NB4 (cell line): ENCODE results near the gene PRR29.

Source experiments
- POLR2A ChIP-seq: IDR thresholded peaks from 2 replicates; pipeline ENCODE4 v1.6.1; 2011; ENCODE audit warnings: mild to moderate bottlenecking; ENCODE audit not compliant: insufficient read length; ENCODE audit errors: extremely low read depth
- TF ChIP-seq, protein P1 (sequence below): IDR thresholded peaks from one replicate; pipeline ENCODE4 v1.5.1; 2012; ENCODE audit warnings: low read depth, low read length

GRCh38 chr17:63991611-63992010, 6.5 kb upstream of the PRR29 start:
- TF ChIP-seq, protein P1, sequence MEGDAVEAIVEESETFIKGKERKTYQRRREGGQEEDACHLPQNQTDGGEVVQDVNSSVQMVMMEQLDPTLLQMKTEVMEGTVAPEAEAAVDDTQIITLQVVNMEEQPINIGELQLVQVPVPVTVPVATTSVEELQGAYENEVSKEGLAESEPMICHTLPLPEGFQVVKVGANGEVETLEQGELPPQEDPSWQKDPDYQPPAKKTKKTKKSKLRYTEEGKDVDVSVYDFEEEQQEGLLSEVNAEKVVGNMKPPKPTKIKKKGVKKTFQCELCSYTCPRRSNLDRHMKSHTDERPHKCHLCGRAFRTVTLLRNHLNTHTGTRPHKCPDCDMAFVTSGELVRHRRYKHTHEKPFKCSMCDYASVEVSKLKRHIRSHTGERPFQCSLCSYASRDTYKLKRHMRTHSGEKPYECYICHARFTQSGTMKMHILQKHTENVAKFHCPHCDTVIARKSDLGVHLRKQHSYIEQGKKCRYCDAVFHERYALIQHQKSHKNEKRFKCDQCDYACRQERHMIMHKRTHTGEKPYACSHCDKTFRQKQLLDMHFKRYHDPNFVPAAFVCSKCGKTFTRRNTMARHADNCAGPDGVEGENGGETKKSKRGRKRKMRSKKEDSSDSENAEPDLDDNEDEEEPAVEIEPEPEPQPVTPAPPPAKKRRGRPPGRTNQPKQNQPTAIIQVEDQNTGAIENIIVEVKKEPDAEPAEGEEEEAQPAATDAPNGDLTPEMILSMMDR: no peak
- no peak for TF ChIP-seq POLR2A
